HCT116 (cell line): Measurements from ENCODE around the gene CINP. TPM values are rescaled to one million over a fixed set of nuclear protein-coding genes. Genes with fewer than 3 reads are reported as not detected.

Experiments used
- ATAC-seq: fragments of 200-7000 bp; cut with Tn5 transposase; 2 replicates; pipeline ENCODE4 v1.9.1; 2020; ENCODE audit warnings: mild to moderate bottlenecking, moderate library complexity
- BruUV-seq: library from RNA; stranded (reverse); fragments of 400-500 nt; replicated peaks from 2 replicates; lab custom pipeline; 2021; lab: Mats Ljungman, UMichigan
- CTCF ChIA-PET: fragments of 300-600 bp; sonication (Branson Sonifier 250); formaldehyde crosslinking; loops from one replicate; lab custom pipeline; 2021; ENCODE audit warnings: antibody characterized with exemption; lab: Charles Lee
- POLR2A ChIA-PET: fragments of 300-600, 350-600 bp; sonication (Branson Sonifier 250); formaldehyde crosslinking; loops from one replicate; lab custom pipeline; 2021; ENCODE audit warnings: antibody characterized with exemption; lab: Charles Lee
- RAD21 ChIA-PET, 2 experiments: fragments of 300-600 bp; sonication (Branson Sonifier 250); formaldehyde crosslinking; loops; one replicate each; lab custom pipeline; 2023; ENCODE audit warnings: low total read pairs in 2 of 2; ENCODE audit not compliant: uncharacterized antibody in 2 of 2, unreplicated experiment in 2 of 2, low non-redundant PET in 1 of 2; lab: Charles Lee
- DNase-seq: peaks from one replicate; pipeline ENCODE4 v3.0.0-alpha.2; 2010; ENCODE audit warnings: low read depth, low spot score
- H2AFZ ChIP-seq: fragments of 200-600 bp; shearing (Covaris generic), sonication (generic); 2 replicates; pipeline ENCODE4 v1.6.1; 2017; ENCODE audit warnings: low read depth, mixed run types, mixed read lengths, antibody characterized with exemption, low read length; ENCODE audit not compliant: poor library complexity, severe bottlenecking
- H3K27ac ChIP-seq: 2 replicates; pipeline ENCODE4 v1.5.1; 2012; ENCODE audit warnings: low read depth, low read length
- H3K27me3 ChIP-seq: fragments of 200-600 bp; sonication (generic); 2 replicates; pipeline ENCODE4 v1.6.1; 2016; ENCODE audit warnings: mixed run types, low read length, mixed read lengths; ENCODE audit not compliant: insufficient read depth
- H3K36me3 ChIP-seq, 2 experiments: fragments of 200-500 bp in 1 of 2; fragments of 200-600 bp in 1 of 2; sonication (Bioruptor generic) in 1 of 2; sonication (generic) in 1 of 2; 2 replicates each; pipeline versions ENCODE4 v1.5.1 to v1.6.1; 2014 to 2016; ENCODE audit warnings: low read length in 2 of 2, inconsistent platforms in 1 of 2, mixed read lengths in 1 of 2, mixed run types in 1 of 2; ENCODE audit not compliant: insufficient read depth in 2 of 2, control insufficient read depth in 1 of 2
- H3K4me1 ChIP-seq, 2 experiments: fragments of 200-600 bp in 1 of 2; sonication (generic) in 1 of 2; 2 replicates each; pipeline versions ENCODE4 v1.5.1 to v1.6.1; 2012 to 2017; ENCODE audit warnings: low read length in 2 of 2, inconsistent platforms in 1 of 2, mild to moderate bottlenecking in 1 of 2, mixed read lengths in 1 of 2, mixed run types in 1 of 2, moderate library complexity in 1 of 2; ENCODE audit not compliant: insufficient read depth in 2 of 2, control insufficient read depth in 1 of 2
- H3K4me2 ChIP-seq: fragments of 200-600 bp; sonication (generic); 2 replicates; pipeline ENCODE4 v1.6.1; 2017; ENCODE audit warnings: mixed run types, low read length, mixed read lengths
- H3K4me3 ChIP-seq, 2 experiments: fragments of 200-600 bp in 1 of 2; sonication (generic) in 1 of 2; replicated peaks in 1 of 2; 2 replicates each; pipeline ENCODE4 v1.5.1; 2011 to 2016; ENCODE audit warnings: low read length in 2 of 2, control low read depth in 1 of 2, low read depth in 1 of 2, mild to moderate bottlenecking in 1 of 2, mixed read lengths in 1 of 2, mixed run types in 1 of 2
- H3K79me2 ChIP-seq: fragments of 200-600 bp; sonication (generic); 2 replicates; pipeline ENCODE4 v1.6.1; 2017; ENCODE audit warnings: mild to moderate bottlenecking, mixed run types, low read length, moderate library complexity, mixed read lengths; ENCODE audit not compliant: insufficient read depth
- H3K9ac ChIP-seq: fragments of 200-600 bp; sonication (generic); 2 replicates; pipeline ENCODE4 v1.6.1; 2016; ENCODE audit warnings: low read length, mixed read lengths
- H3K9me2 ChIP-seq: fragments of 200-600 bp; sonication (generic), shearing (Covaris generic); 2 replicates; pipeline ENCODE4 v1.6.1; 2017; ENCODE audit warnings: mixed run types, mild to moderate bottlenecking, moderate library complexity; ENCODE audit not compliant: insufficient read depth
- H3K9me3 ChIP-seq, 2 experiments: fragments of 200-500 bp in 1 of 2; fragments of 200-600 bp in 1 of 2; sonication (Bioruptor generic) in 1 of 2; sonication (generic) in 1 of 2; 2 replicates each; pipeline ENCODE4 v1.6.1; 2014 to 2017; ENCODE audit warnings: low read length in 2 of 2, mixed read lengths in 2 of 2, inconsistent platforms in 1 of 2, low read depth in 1 of 2, mild to moderate bottlenecking in 1 of 2, mixed run types in 1 of 2, moderate library complexity in 1 of 2; ENCODE audit not compliant: control insufficient read depth in 1 of 2, insufficient read depth in 1 of 2
- H4K20me1 ChIP-seq: fragments of 200-600 bp; sonication (generic), shearing (Covaris generic); 2 replicates; pipeline ENCODE4 v1.6.1; 2017; ENCODE audit warnings: mixed run types, mild to moderate bottlenecking, moderate library complexity; ENCODE audit not compliant: insufficient read depth
- CBX3 ChIP-seq: IDR thresholded peaks from 2 replicates; pipeline ENCODE4 v1.6.1; 2012; ENCODE audit warnings: low read depth
- CTCF ChIP-seq, 3 experiments: fragments of 200-600 bp in 1 of 3; sonication (generic) in 1 of 3; IDR thresholded peaks in 2 of 3; conservative IDR thresholded peaks in 1 of 3; 2 replicates each; pipeline ENCODE4 v1.5.1; 2012 to 2017; ENCODE audit warnings: low read depth in 2 of 3, low read length in 2 of 3, antibody characterized with exemption in 1 of 3, borderline replicate concordance in 1 of 3, control low read depth in 1 of 3, mild to moderate bottlenecking in 1 of 3, mixed read lengths in 1 of 3, mixed run types in 1 of 3, moderate library complexity in 1 of 3; ENCODE audit not compliant: insufficient read depth in 1 of 3
- ELF1 ChIP-seq: IDR thresholded peaks from 2 replicates; pipeline ENCODE4 v1.6.1; 2012; ENCODE audit warnings: low read depth, borderline replicate concordance
- EZH2 ChIP-seq: fragments of 200-600 bp; sonication (generic); IDR thresholded peaks from 2 replicates; pipeline ENCODE4 v1.6.1; 2017; ENCODE audit warnings: antibody characterized with exemption, mixed run types
- JUND ChIP-seq: IDR thresholded peaks from 2 replicates; pipeline ENCODE4 v1.6.1; 2012
- MAX ChIP-seq: IDR thresholded peaks from 2 replicates; pipeline ENCODE4 v1.6.1; 2012
- POLR2A ChIP-seq: IDR thresholded peaks from 2 replicates; pipeline ENCODE4 v1.7.0; 2011; ENCODE audit warnings: borderline replicate concordance; ENCODE audit not compliant: insufficient read depth, insufficient read length; ENCODE audit errors: extremely low read depth
- POLR2AphosphoS5 ChIP-seq: IDR thresholded peaks from 2 replicates; pipeline ENCODE4 v1.6.1; 2011; ENCODE audit warnings: mild to moderate bottlenecking, low read depth, low read length, moderate library complexity
- RAD21 ChIP-seq: IDR thresholded peaks from 2 replicates; pipeline ENCODE4 v1.6.1; 2012; ENCODE audit warnings: low read depth, mild to moderate bottlenecking
- REST ChIP-seq: IDR thresholded peaks from 2 replicates; pipeline ENCODE4 v1.6.1; 2012; ENCODE audit warnings: low read depth
- SP1 ChIP-seq: IDR thresholded peaks from 2 replicates; pipeline ENCODE4 v1.6.1; 2012; ENCODE audit warnings: low read depth
- SRF ChIP-seq: IDR thresholded peaks from 2 replicates; pipeline ENCODE4 v1.6.1; 2012; ENCODE audit warnings: low read depth
- ZFX ChIP-seq: fragments of 450-650 bp; IDR thresholded peaks from 2 replicates; pipeline ENCODE4 v1.6.1; 2017
- intact Hi-C: fragments of 100-400 bp; cut with micrococcal nuclease; formaldehyde crosslinking; loops from 2 replicates; pipeline ENCODE4 v1.10.0; 2022
- total RNA-seq: library from RNA; stranded (reverse); gene quantifications from one replicate; pipeline ENCODE4 v1.2.1, GENCODE V29; 2021; ENCODE audit not compliant: unreplicated experiment

CINP gene
- total RNA-seq, 1 experiment from 2014 or later, result 49.1 TPM

GRCh38 chr14:102345232-102345631 lies 17.5 kb downstream of the CINP start (continued):
- TF ChIP-seq REST (no peak), SRF (no peak), MAX (no peak), RAD21 (no peak), POLR2A (no peak), POLR2AphosphoS5 (no peak), CBX3 (no peak), SP1 (no peak), EZH2 (no peak)

GRCh38 chr14:102344485-102344884 lies 18.2 kb downstream of the CINP start:
- Histone ChIP-seq H3K27me3 (no peaks in the 10 kb centered on the region), H3K4me3 (no peak overlapping the region), H3K4me1 (no peaks in the 10 kb centered on the region), H3K36me3 (peaks cover 7 to 13% of the 10 kb centered on the region in 2 experiments; a peak in 2 of 4 replicates), H3K4me2 (no peak overlapping the region), H3K9me2 (no peaks in the 10 kb centered on the region), H2AFZ (no peak overlapping the region), H4K20me1 (no peaks in the 10 kb centered on the region), H3K27ac (no peak overlapping the region), H3K9ac (no peak overlapping the region), H3K9me3 (no peaks in the 10 kb centered on the region), H3K79me2 (no peaks in the 10 kb centered on the region)
- DNase-seq, result no peak
- TF ChIP-seq RAD21 (no peak), ELF1 (no peak), JUND (no peak), ZFX (no peak), POLR2A (no peak), CTCF (IDR thresholded peaks at IDR 0.05 in 2 of 3, conservative IDR thresholded peaks at IDR 0.05 in 1 of 3; ENCODE audit: borderline replicate concordance in 1 of 3, insufficient read depth in 1 of 3, low read depth in 2 of 3, low read length in 2 of 3) (no peak), REST (no peak)
- POLR2A ChIA-PET, result no interaction called here
- RAD21 ChIA-PET, result no interaction called here
- CTCF ChIA-PET, result no interaction called here
- intact Hi-C loops, result no loop called here
- no peak for ATAC-seq
- no TSS peak for BruUV-seq
